Neural cell (in vitro differentiated cells): ENCODE data around the gene SPATA12.

Source experiments
- EP300 ChIP-seq: fragments of 450-650 bp; conservative IDR thresholded peaks from 2 replicates; pipeline ENCODE4 v1.6.1; 2014; ENCODE audit warnings: antibody characterized with exemption, mild to moderate bottlenecking, moderate library complexity; ENCODE audit not compliant: poor library complexity, severe bottlenecking
- EZH2 ChIP-seq: fragments of 200-600, 300-800 bp; shearing (Covaris generic), sonication (generic); IDR thresholded peaks from 2 replicates; pipeline ENCODE4 v1.6.1; 2014; ENCODE audit warnings: antibody characterized with exemption, low read length, borderline replicate concordance, mild to moderate bottlenecking; ENCODE audit not compliant: insufficient read depth, poor library complexity, severe bottlenecking
- MXI1 ChIP-seq: fragments of 450-650 bp; conservative IDR thresholded peaks from 2 replicates; pipeline ENCODE4 v1.6.1; 2014; ENCODE audit warnings: antibody characterized with exemption, mild to moderate bottlenecking; ENCODE audit not compliant: poor library complexity, severe bottlenecking
- POLR2AphosphoS5 ChIP-seq: IDR thresholded peaks from 2 replicates; pipeline ENCODE4 v1.6.1; 2012
- RAD21 ChIP-seq: fragments of 450-650 bp; conservative IDR thresholded peaks from 2 replicates; pipeline ENCODE4 v1.6.1; 2014; ENCODE audit warnings: antibody characterized with exemption, mild to moderate bottlenecking, moderate library complexity
- SMC3 ChIP-seq: fragments of 450-650 bp; conservative IDR thresholded peaks from 2 replicates; pipeline ENCODE4 v1.6.1; 2014; ENCODE audit warnings: antibody characterized with exemption, mild to moderate bottlenecking, moderate library complexity; ENCODE audit not compliant: poor library complexity
- TAF1 ChIP-seq: IDR thresholded peaks from 2 replicates; pipeline ENCODE4 v1.6.1; 2012; ENCODE audit warnings: low read depth
- TF ChIP-seq, protein P1 (sequence below): fragments of 450-650 bp; IDR thresholded peaks from 2 replicates; pipeline ENCODE4 v1.5.1; 2014; ENCODE audit warnings: antibody characterized with exemption, mild to moderate bottlenecking, moderate library complexity; ENCODE audit not compliant: poor library complexity, severe bottlenecking
- TF ChIP-seq, protein P2 (sequence below): IDR thresholded peaks from 2 replicates; pipeline ENCODE4 v1.6.1; 2012; ENCODE audit warnings: borderline replicate concordance

DNA sequence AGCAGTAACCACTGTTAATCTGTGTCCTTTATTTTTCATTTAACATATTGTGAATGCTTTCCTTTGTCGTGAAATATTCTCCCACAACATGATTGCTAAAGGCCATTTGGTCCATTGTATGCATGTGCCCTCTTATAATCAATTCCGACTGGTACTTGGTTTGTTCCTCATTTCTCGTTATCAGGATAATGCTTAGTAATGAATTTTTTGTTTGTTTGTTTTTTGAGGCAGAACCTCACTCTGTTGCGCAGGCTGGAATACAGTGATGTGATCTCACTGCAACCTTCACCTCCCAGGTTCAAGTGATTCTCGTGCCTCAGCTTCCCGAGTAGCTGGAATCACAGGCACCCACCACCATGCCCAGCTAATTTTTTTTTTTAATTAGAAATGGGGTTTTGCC, 22.0 kb downstream of the SPATA12 start:
- TF ChIP-seq POLR2AphosphoS5 (no peak), TAF1 (no peak), MXI1 (no peak), EZH2 (no peak), RAD21 (no peak), EP300 (no peak), SMC3 (no peak)
- TF ChIP-seq, protein P1, sequence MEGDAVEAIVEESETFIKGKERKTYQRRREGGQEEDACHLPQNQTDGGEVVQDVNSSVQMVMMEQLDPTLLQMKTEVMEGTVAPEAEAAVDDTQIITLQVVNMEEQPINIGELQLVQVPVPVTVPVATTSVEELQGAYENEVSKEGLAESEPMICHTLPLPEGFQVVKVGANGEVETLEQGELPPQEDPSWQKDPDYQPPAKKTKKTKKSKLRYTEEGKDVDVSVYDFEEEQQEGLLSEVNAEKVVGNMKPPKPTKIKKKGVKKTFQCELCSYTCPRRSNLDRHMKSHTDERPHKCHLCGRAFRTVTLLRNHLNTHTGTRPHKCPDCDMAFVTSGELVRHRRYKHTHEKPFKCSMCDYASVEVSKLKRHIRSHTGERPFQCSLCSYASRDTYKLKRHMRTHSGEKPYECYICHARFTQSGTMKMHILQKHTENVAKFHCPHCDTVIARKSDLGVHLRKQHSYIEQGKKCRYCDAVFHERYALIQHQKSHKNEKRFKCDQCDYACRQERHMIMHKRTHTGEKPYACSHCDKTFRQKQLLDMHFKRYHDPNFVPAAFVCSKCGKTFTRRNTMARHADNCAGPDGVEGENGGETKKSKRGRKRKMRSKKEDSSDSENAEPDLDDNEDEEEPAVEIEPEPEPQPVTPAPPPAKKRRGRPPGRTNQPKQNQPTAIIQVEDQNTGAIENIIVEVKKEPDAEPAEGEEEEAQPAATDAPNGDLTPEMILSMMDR, result no peak
- TF ChIP-seq, protein P2, sequence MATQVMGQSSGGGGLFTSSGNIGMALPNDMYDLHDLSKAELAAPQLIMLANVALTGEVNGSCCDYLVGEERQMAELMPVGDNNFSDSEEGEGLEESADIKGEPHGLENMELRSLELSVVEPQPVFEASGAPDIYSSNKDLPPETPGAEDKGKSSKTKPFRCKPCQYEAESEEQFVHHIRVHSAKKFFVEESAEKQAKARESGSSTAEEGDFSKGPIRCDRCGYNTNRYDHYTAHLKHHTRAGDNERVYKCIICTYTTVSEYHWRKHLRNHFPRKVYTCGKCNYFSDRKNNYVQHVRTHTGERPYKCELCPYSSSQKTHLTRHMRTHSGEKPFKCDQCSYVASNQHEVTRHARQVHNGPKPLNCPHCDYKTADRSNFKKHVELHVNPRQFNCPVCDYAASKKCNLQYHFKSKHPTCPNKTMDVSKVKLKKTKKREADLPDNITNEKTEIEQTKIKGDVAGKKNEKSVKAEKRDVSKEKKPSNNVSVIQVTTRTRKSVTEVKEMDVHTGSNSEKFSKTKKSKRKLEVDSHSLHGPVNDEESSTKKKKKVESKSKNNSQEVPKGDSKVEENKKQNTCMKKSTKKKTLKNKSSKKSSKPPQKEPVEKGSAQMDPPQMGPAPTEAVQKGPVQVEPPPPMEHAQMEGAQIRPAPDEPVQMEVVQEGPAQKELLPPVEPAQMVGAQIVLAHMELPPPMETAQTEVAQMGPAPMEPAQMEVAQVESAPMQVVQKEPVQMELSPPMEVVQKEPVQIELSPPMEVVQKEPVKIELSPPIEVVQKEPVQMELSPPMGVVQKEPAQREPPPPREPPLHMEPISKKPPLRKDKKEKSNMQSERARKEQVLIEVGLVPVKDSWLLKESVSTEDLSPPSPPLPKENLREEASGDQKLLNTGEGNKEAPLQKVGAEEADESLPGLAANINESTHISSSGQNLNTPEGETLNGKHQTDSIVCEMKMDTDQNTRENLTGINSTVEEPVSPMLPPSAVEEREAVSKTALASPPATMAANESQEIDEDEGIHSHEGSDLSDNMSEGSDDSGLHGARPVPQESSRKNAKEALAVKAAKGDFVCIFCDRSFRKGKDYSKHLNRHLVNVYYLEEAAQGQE, result no peak
